HG03571 (cell line): ENCODE data around the gene C2orf15.
"Not testable (repeated sequence)": the region's sequence is repeated elsewhere in the genome, so short reads cannot be mapped to it uniquely, and the experiment has no call there.

Experiments
- ATAC-seq: cut with Tn5 transposase; IDR thresholded peaks from one replicate; pipeline ENCODE4 v1.9.1; 2021; ENCODE audit not compliant: unreplicated experiment

C2orf15 gene

DNA sequence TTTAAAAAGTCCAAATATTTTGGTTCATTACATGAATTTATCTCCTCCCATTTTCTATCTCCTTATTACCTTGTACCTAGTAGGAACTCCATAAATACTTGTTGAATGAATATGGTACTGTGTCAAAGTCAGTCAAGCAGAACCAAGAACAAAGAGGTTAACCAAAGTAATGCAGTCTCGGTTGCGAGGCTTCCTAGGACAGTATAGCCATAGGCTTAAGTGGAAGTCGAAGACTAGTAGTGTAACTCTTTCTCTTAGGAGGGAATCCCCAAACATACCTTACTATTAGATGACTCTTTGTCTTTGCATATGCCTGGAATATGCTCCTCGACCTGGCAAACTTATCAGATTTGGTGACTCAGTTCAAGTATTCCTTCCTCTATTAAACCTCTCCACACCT lies 18.1 kb downstream of the C2orf15 start:
- ATAC-seq, result no peak

GRCh38 chr2:99166218-99166617 lies 24.7 kb downstream of the C2orf15 start:
- no peak for ATAC-seq

GRCh38 chr2:99169534-99169933 lies 28.0 kb downstream of the C2orf15 start:
- ATAC-seq, result no peak

DNA sequence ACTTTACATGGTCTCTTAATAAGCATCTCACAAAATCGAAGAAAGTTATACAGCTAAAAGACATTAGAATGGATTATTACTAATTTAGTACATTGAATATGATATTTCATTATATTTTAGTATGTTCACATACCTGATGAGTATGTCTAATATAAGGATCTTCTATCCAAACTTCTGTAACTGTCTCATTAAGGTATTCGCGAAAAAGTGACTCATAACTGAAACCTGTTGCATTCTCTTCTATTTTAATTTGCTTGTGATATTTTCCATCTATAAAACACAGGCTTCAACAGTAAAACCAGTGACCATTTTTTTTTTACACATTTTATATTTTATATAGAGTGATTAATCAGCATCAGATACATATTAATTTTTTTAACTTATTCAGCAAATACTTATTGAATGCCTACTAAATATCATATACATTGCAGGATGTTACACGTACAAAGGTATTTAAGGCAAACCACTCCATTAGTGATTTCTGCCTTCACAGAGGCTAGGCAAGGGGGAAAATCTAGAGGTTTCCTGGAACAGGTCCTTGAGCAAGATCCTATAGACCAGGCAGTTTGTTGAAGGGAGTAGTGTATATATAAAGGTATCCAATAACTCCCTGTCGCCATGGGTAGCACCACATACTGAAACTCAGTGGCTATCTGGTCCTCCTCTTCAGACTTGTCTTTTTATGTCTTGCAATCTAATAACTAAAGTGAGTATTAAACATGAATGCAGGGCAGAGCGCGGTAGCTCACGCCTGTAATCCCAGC lies 30.1 kb downstream of the C2orf15 start:
- ATAC-seq, result no peak

GRCh38 chr2:99180755-99181623 lies 39.5 kb downstream of the C2orf15 start, which contains the start of the genes MITD1 and MRPL30:
Gene MITD1, minus strand, starts transcription at chr2:99181058. Its CDS starts 77 bp downstream, at chr2:99180981.
Gene MRPL30, plus strand, starts transcription at chr2:99181184. Its CDS starts 5,020 bp downstream, at chr2:99186204.
- ATAC-seq, result peak; percentile 91

DNA sequence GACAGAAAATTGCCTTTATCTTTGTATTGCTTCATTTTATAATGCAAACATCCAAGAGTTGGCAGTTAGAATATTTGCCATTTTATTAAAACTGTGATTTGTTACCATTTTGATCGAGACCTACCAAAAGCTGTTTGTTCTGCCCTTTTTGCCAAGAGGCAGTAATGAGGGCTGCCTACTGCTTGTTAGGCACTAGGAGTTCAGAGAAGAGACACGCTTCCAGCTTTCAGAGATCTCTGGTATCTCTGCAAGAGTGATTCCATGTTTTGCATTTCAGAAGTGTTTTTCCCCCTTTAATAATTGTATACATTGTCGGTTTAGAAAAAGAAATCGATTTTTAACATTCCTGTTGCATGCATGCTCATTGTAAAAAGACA lies 40.1 kb downstream of the C2orf15 start:
- no peak for ATAC-seq

- ATAC-seq, result no peak
Measured at GRCh38 chr2:99183025-99183424, 41.5 kb downstream of the C2orf15 start.

DNA sequence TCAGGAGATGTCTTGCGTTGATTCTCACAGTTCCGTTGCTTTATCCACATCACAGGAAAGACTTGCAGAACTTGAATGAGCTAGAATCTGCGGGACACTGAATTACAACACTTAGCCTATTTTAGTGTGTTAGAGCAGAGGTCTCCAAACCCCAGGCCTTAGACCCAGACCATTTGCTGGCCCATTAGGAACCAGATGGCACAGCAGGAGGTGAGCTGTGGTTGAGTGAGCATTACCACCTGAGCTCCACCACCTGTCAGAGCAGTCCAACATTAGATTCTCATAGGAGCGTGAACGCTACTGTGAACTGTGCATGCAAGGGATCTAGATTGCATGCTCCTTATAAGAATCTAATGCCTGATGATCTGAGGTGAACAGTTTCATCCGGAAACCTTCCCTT lies 43.3 kb downstream of the C2orf15 start:
- ATAC-seq, result no peak

- no peak for ATAC-seq
Measured at GRCh38 chr2:99187011-99187410, 45.5 kb downstream of the C2orf15 start.

DNA sequence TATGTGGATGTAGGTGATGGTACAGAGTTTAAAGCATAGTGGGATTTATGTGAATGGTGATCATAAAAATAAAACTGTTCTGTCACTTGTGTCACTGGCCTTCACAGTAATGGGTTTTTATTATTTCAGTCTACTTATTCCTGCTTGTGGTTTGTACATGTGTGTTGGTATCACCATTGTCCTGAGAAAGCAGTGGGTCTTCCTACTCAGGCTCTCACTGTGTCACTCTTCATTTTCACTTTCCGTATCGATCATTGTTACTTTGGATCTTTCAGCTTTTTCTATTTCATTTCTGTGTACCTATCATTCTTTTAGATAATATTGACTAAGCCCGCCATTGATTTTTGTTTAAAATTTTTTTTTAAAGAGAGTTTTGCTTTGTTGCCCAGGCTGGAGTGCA lies 46.9 kb downstream of the C2orf15 start:
- ATAC-seq, result no peak

GRCh38 chr2:99190548-99190947 lies 49.0 kb downstream of the C2orf15 start:
- no peak for ATAC-seq

GRCh38 chr2:99192364-99192763 lies 50.9 kb downstream of the C2orf15 start:
- ATAC-seq, result not testable (repeated sequence)

DNA sequence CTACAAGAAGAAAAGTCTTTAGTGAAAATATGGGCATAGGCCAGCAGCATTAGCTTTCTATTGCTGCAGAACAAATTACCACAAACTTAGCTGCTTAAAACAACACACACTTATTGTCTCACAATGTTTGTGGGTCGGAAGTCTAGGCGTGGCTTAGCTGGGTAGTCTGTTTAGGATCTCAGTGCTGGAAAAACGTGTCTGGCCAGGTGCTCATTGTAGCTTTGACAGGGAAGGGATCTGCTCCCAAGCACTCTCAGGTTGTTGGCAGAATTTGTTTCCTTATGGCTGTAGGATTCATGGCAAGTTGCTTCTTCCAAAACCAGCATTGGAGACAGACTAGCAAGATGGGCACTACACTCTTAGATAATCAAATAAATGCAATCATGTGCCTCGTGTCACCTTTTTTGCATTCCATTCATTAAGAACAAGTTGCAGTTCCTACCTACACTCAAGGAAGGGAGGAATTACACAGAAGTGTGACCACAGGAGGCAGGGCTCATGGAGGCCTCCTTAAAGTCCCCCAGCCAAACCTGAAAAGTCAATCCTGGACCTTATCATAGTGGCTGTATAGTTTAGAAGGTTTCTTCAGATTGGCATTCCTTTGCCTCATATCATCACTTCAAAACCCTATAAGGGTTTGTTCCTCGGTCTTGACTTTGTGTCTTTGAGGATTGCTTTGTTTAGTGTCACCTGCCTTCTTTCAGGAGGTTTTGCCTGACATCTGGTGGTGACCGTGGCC lies 56.8 kb downstream of the C2orf15 start:
- ATAC-seq, result no peak

DNA sequence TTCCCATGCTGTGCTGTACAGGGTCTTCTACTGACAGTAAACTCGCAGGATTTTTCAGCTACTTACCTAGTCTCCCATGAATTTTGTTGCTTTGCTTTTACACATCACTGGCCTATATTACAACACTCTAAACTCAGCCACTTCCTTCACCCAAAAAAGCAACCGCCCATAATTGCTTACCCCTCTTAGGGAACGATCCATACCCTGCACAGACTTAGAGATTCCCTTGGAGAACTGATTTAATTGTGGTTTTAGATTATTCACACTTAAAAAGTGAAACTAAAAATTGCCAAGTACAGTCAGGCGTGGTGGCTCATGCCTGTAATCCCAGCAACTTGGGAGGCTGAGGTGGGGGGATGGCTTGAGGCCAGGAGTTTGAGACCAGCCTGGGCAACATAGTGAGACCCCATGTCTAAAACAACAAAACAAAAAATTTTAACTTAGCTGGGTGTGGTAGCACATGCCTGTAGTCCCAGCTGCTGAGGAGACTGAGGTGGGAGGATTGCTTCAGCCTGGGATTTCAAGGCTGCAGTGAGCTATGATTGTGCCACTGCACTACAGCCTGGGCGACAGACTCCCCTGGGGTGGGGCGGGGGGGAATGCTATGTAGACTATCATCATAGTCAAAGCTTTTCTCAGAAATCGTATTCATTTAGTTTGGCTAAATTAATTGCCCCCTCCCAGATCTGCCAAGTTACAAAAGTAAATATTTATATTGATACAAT lies 58.7 kb downstream of the C2orf15 start:
- ATAC-seq, result no peak
